CD4-positive, alpha-beta T cell (primary cell): Measurements from ENCODE around the gene BDH1. TPM values are rescaled to one million over a fixed set of nuclear protein-coding genes. Genes with fewer than 3 reads are reported as not detected.

Experiments used
- ATAC-seq: fragments of 200-7000 bp; cut with Tn5 transposase; one replicate; pipeline ENCODE4 v1.10.0; 2022; ENCODE audit warnings: mild to moderate bottlenecking; ENCODE audit not compliant: poor library complexity
- CTCF ChIA-PET: fragments of 350-600 bp; sonication (Branson Sonifier 250); formaldehyde crosslinking; loops from one replicate; lab custom pipeline; 2021; ENCODE audit warnings: antibody characterized with exemption, inconsistent platforms; lab: Charles Lee
- POLR2A ChIA-PET: fragments of 350-600 bp; sonication (Branson Sonifier 250); formaldehyde crosslinking; loops from one replicate; lab custom pipeline; 2021; ENCODE audit warnings: antibody characterized with exemption, inconsistent platforms; lab: Charles Lee
- DNase-seq, 14 experiments: peaks; one replicate each; pipeline ENCODE4 v3.0.0-alpha.2; 2013 to 2020; ENCODE audit warnings: mixed read lengths in 2 of 14
- H3K27ac ChIP-seq, 2 donors: one replicate each; pipeline versions ENCODE4 v1.5.1 to v1.7.0; 2013; ENCODE audit warnings: low read length in 2 of 2, low read depth in 1 of 2, mild to moderate bottlenecking in 1 of 2
- H3K27me3 ChIP-seq, 2 experiments: 1 replicate in 1 of 2; 2 replicates in 1 of 2; pipeline versions ENCODE4 v1.6.1 to v1.7.0; 2013; ENCODE audit warnings: low read length in 2 of 2, control low read depth in 1 of 2, mild to moderate bottlenecking in 1 of 2, moderate library complexity in 1 of 2; ENCODE audit not compliant: insufficient read depth in 2 of 2, control insufficient read depth in 1 of 2
- H3K36me3 ChIP-seq: one replicate; pipeline ENCODE4 v1.6.1; 2013; ENCODE audit warnings: low read length, control low read depth; ENCODE audit not compliant: insufficient read depth
- H3K4me1 ChIP-seq: one replicate; pipeline ENCODE4 v1.6.1; 2013; ENCODE audit warnings: low read length, control low read depth; ENCODE audit not compliant: insufficient read depth
- H3K4me3 ChIP-seq: one replicate; pipeline ENCODE4 v1.5.1; 2013; ENCODE audit warnings: mild to moderate bottlenecking, low read length, moderate library complexity
- H3K9me3 ChIP-seq, 2 experiments: 1 replicate in 1 of 2; 2 replicates in 1 of 2; pipeline versions ENCODE4 v1.6.1 to v1.7.0; 2013; ENCODE audit warnings: low read length in 2 of 2, mild to moderate bottlenecking in 2 of 2, control low read depth in 1 of 2, moderate library complexity in 1 of 2; ENCODE audit not compliant: control insufficient read depth in 1 of 2, insufficient read depth in 1 of 2
- H3K27ac Mint-ChIP-seq: one replicate; pipeline ENCODE4 v1.8.0; 2020; ENCODE audit warnings: mixed read lengths
- H3K27me3 Mint-ChIP-seq: one replicate; pipeline ENCODE4 v1.8.0; 2021; ENCODE audit warnings: mixed read lengths
- H3K36me3 Mint-ChIP-seq: one replicate; pipeline ENCODE4 v1.8.0; 2021; ENCODE audit warnings: low read depth, mixed read lengths
- H3K4me1 Mint-ChIP-seq: one replicate; pipeline ENCODE4 v1.8.0; 2021; ENCODE audit warnings: low read depth, mixed read lengths
- H3K4me3 Mint-ChIP-seq: one replicate; pipeline ENCODE4 v1.8.0; 2020; ENCODE audit warnings: mild to moderate bottlenecking, mixed read lengths
- H3K9me3 Mint-ChIP-seq: one replicate; pipeline ENCODE4 v1.8.0; 2020; ENCODE audit warnings: mixed read lengths
- CTCF ChIP-seq: fragments of 200-600 bp; IDR thresholded peaks from one replicate; pipeline ENCODE4 v1.8.0; 2022; ENCODE audit warnings: antibody characterized with exemption, mild to moderate bottlenecking
- intact Hi-C, 2 experiments: fragments of 100-400 bp; cut with DNase I in 1 of 2; cut with micrococcal nuclease in 1 of 2; formaldehyde crosslinking; loops; one replicate each; pipeline versions ENCODE4 v1.15.1 to v1.9.0; 2023 to 2025; cut with DNase I, micrococcal nuclease
- total RNA-seq, 174 experiments: library from RNA in 2 of 174; stranded (reverse) in 2 of 174; gene quantifications; one replicate each; pipeline ENCODE4 v1.2.3 and lab custom pipeline; 2021 to 2026

Gene BDH1
- total RNA-seq, 2 experiments from 2014 or later, result 17.7 to 22.2 TPM

- no peak overlapping the region for H3K27ac Mint-ChIP-seq
- ATAC-seq, result no peak
Measured at GRCh38 chr3:197600796-197601565, 45.2 kb upstream of the BDH1 start.

DNA sequence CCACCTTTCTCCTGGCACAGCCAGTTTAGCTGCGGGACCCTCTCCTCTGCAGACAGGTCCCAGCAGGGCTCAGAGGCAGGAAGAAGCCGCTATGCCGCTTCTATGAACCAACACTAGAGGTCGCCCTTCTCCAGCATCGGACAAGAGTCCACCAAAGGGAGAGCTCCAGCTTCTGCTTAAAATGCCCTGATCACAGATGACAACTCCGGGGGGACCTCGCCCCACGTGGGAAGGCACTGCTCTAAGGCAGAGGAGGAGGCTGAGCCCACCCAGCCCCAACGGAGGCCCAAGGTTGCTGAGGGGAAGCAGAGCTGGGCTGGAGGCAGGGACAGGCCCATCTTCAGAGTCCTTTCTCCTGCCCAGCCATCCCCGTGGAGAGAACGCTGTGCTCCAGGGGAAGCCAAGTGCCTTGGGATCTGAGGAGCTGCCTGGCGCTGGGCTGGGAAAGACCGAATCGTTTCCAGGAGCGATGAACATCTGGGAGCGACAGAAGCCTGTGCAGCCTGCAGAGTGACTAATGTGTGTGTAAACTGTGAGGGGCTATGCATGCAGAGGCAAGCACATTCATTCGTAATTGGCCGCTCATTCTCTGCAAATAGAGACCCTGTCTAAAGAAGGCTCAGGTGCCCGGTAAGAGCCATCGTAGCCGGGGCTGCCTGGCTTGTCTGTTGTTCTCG is 43.5 kb upstream of the BDH1 start:
- no peaks in the 10 kb centered on the region for H3K27me3 Mint-ChIP-seq
- ChIA-PET CTCF (interaction anchor here (0.6 to 2.0 kb wide), 9 partner anchors 10 to 131 kb away, joined by 3 to 17 read pairs (median 4); no protein-coding TSS in a partner anchor), POLR2A (interaction anchor here (0.7 to 1.1 kb wide), 3 partner anchors 13 to 131 kb away, joined by 3 to 4 read pairs (median 4); no protein-coding TSS in a partner anchor)
- no peak overlapping the region for H3K4me3 Mint-ChIP-seq
- no peaks in the 10 kb centered on the region for H3K36me3 ChIP-seq
- peak; percentile 98 for ATAC-seq
- intact Hi-C loops, result loop anchor here (1.0 to 5.0 kb wide), 5 partner anchors 33 to 204 kb away; no protein-coding TSS in a partner anchor
- peak; percentile 62 to 88 (median 70) for DNase-seq
- peaks cover 7% of the 10 kb centered on the region for H3K4me1 ChIP-seq
- peak; percentile 90 for TF ChIP-seq CTCF
- H3K36me3 Mint-ChIP-seq, result no peaks in the 10 kb centered on the region
- H3K4me1 Mint-ChIP-seq, result peaks cover 6% of the 10 kb centered on the region
- H3K27ac Mint-ChIP-seq, result no peak overlapping the region
- H3K9me3 Mint-ChIP-seq, result no peaks in the 10 kb centered on the region
- no peak overlapping the region for H3K4me3 ChIP-seq
- no peaks in the 10 kb centered on the region for H3K27me3 ChIP-seq
- no peaks in the 10 kb centered on the region for H3K9me3 ChIP-seq
- H3K27ac ChIP-seq, result no peak overlapping the region

More at GRCh38 chr3:197600796-197601565, 45.2 kb upstream of the BDH1 start:
- no peak for TF ChIP-seq CTCF
- Histone ChIP-seq H3K9me3 (no peaks in the 10 kb centered on the region), H3K4me1 (peaks cover 7% of the 10 kb centered on the region), H3K27me3 (no peaks in the 10 kb centered on the region), H3K36me3 (no peaks in the 10 kb centered on the region), H3K27ac (no peak overlapping the region), H3K4me3 (no peak overlapping the region)
- H3K4me3 Mint-ChIP-seq, result no peak overlapping the region
- ChIA-PET CTCF (interaction anchor here (0.9 kb wide), 1 partner anchor 26 kb away, joined by 4 read pairs; no protein-coding TSS in a partner anchor), POLR2A (interaction anchor here (1.5 kb wide), 1 partner anchor 12 kb away, joined by 4 read pairs; no protein-coding TSS in a partner anchor)
- no peaks in the 10 kb centered on the region for H3K36me3 Mint-ChIP-seq
- peaks cover 6% of the 10 kb centered on the region for H3K4me1 Mint-ChIP-seq
- intact Hi-C loops, result no loop called here
- no peaks in the 10 kb centered on the region for H3K27me3 Mint-ChIP-seq
- H3K9me3 Mint-ChIP-seq, result no peaks in the 10 kb centered on the region
- no peak for DNase-seq

- Histone ChIP-seq H3K4me3 (no peak overlapping the region), H3K27me3 (no peaks in the 10 kb centered on the region), H3K36me3 (no peaks in the 10 kb centered on the region), H3K9me3 (no peaks in the 10 kb centered on the region), H3K4me1 (peaks cover 7% of the 10 kb centered on the region), H3K27ac (no peak overlapping the region)
- H3K9me3 Mint-ChIP-seq, result no peaks in the 10 kb centered on the region
- ChIA-PET POLR2A (interaction anchor here (0.7 to 1.1 kb wide), 3 partner anchors 14 to 131 kb away, joined by 3 to 4 read pairs (median 4); no protein-coding TSS in a partner anchor), CTCF (interaction anchor here (1.1 to 2.0 kb wide), 8 partner anchors 11 to 87 kb away, joined by 3 to 17 read pairs (median 5); no protein-coding TSS in a partner anchor)
- no peaks in the 10 kb centered on the region for H3K36me3 Mint-ChIP-seq
- H3K4me3 Mint-ChIP-seq, result no peak overlapping the region
- TF ChIP-seq CTCF, result no peak
- H3K27ac Mint-ChIP-seq, result no peak overlapping the region
- no peaks in the 10 kb centered on the region for H3K27me3 Mint-ChIP-seq
- H3K4me1 Mint-ChIP-seq, result peaks cover 6% of the 10 kb centered on the region
- DNase-seq (no peak), ATAC-seq (no peak)
- intact Hi-C loops, result loop anchor here (2.0 to 5.0 kb wide), 4 partner anchors 34 to 204 kb away; no protein-coding TSS in a partner anchor
Measured at GRCh38 chr3:197598404-197598980, 42.7 kb upstream of the BDH1 start.
